HepG2 (cell line): ENCODE data around the gene MYO3B. TPM values are rescaled to one million over a fixed set of nuclear protein-coding genes. Genes with fewer than 3 reads are reported as not detected.

ENCODE experiments used
- ATAC-seq: fragments of 200-7000 bp; cut with Tn5 transposase; 3 replicates; pipeline ENCODE4 v1.9.1; 2020; ENCODE audit warnings: mild to moderate bottlenecking, moderate library complexity
- BruUV-seq: library from RNA; stranded (reverse); fragments of 400-500 nt; replicated peaks from 2 replicates; lab custom pipeline; 2021; lab: Mats Ljungman, UMichigan
- CTCF ChIA-PET: fragments of 300-600 bp; formaldehyde crosslinking; extraction: SDS; loops from one replicate; lab custom pipeline; 2021; ENCODE audit warnings: low total read pairs, inconsistent platforms, low intra/inter-chr PET ratio; lab: Yijun Ruan, JAX
- POLR2A ChIA-PET: fragments of 350-600 bp; sonication (Branson Sonifier 250); formaldehyde crosslinking; loops from one replicate; lab custom pipeline; 2020; ENCODE audit warnings: antibody characterized with exemption, inconsistent platforms; lab: Yijun Ruan, JAX
- DNase-seq: peaks from one replicate; pipeline ENCODE4 v3.0.0-alpha.2; 2015; ENCODE audit warnings: low spot score
- FAIRE-seq: peaks from 3 replicates; lab custom pipeline; 2011; peaks lifted over from hg19 to GRCh38; lab: Jason Lieb, UNC
- H2AFZ ChIP-seq: one replicate; pipeline ENCODE4 v1.6.1; 2011; ENCODE audit warnings: low read length, inconsistent platforms
- H3K27ac ChIP-seq: fragments of 300-600 bp; 3 replicates; pipeline ENCODE4 v1.8.0; 2011; ENCODE audit warnings: mixed run types, mild to moderate bottlenecking, mixed read lengths, low read length, inconsistent platforms; ENCODE audit not compliant: insufficient read depth; ENCODE audit errors: extremely low read length
- H3K27me3 ChIP-seq, 2 experiments: fragments of 200-600 bp in 1 of 2; 2 replicates in 1 of 2; 3 replicates in 1 of 2; pipeline versions ENCODE4 v1.6.0 to v1.8.0; 2011; ENCODE audit warnings: low read length in 2 of 2, mild to moderate bottlenecking in 2 of 2, moderate library complexity in 2 of 2, inconsistent platforms in 1 of 2; ENCODE audit not compliant: insufficient read depth in 2 of 2, control insufficient read depth in 1 of 2
- H3K36me3 ChIP-seq, 2 experiments: fragments of 200-600 bp in 1 of 2; replicated peaks in 1 of 2; 2 replicates in 1 of 2; 3 replicates in 1 of 2; pipeline versions ENCODE4 v1.5.1 to v1.8.0; 2011; ENCODE audit warnings: low read length in 2 of 2, inconsistent platforms in 1 of 2; ENCODE audit not compliant: insufficient read depth in 2 of 2, control insufficient read depth in 1 of 2
- H3K4me1 ChIP-seq: 2 replicates; pipeline ENCODE4 v1.5.1; 2012; ENCODE audit warnings: low read length, inconsistent platforms; ENCODE audit not compliant: insufficient read depth
- H3K4me2 ChIP-seq: 2 replicates; pipeline ENCODE4 v1.6.0; 2011; ENCODE audit warnings: low read depth, low read length, inconsistent platforms
- H3K4me3 ChIP-seq, 3 experiments: fragments of 200-600 bp in 1 of 3; sonication (generic), shearing (Covaris generic) in 1 of 3; replicated peaks in 1 of 3; 2 replicates each; pipeline ENCODE4 v1.5.1; 2011 to 2016; ENCODE audit warnings: low read length in 3 of 3, inconsistent platforms in 2 of 3, low read depth in 2 of 3, mild to moderate bottlenecking in 2 of 3, control low read depth in 1 of 3, mixed read lengths in 1 of 3; ENCODE audit not compliant: insufficient read depth in 1 of 3
- H3K79me2 ChIP-seq: one replicate; pipeline ENCODE4 v1.6.1; 2011; ENCODE audit warnings: low read length, inconsistent platforms; ENCODE audit not compliant: insufficient read depth
- H3K9ac ChIP-seq: 2 replicates; pipeline ENCODE4 v1.6.0; 2011; ENCODE audit warnings: mild to moderate bottlenecking, low read depth, low read length, inconsistent platforms; ENCODE audit not compliant: insufficient read depth
- H3K9me3 ChIP-seq: 2 replicates; pipeline ENCODE4 v1.5.1; 2012; ENCODE audit warnings: mild to moderate bottlenecking, low read length
- H4K20me1 ChIP-seq: 2 replicates; pipeline ENCODE4 v1.6.0; 2011; ENCODE audit warnings: inconsistent platforms, mild to moderate bottlenecking, low read length, moderate library complexity; ENCODE audit not compliant: insufficient read depth
- ATF3 ChIP-seq: sonication (generic); formaldehyde crosslinking; IDR thresholded peaks from 2 replicates; pipeline ENCODE4 v1.4.0; 2020; ENCODE audit warnings: missing genetic modification reagents
- CENPT ChIP-seq: sonication (generic); formaldehyde crosslinking; IDR thresholded peaks from 2 replicates; pipeline ENCODE4 v1.8.0; 2022; ENCODE audit warnings: low read depth, mild to moderate bottlenecking, moderate library complexity, missing genetic modification reagents
- MAFF ChIP-seq: IDR thresholded peaks from 2 replicates; pipeline ENCODE4 v1.6.1; 2011; ENCODE audit warnings: low read depth, low read length, improper control_type of control experiment
- MAFK ChIP-seq, 2 experiments: IDR thresholded peaks in 1 of 2; conservative IDR thresholded peaks in 1 of 2; 2 replicates each; pipeline ENCODE4 v1.6.1; 2011; ENCODE audit warnings: improper control_type of control experiment in 2 of 2, low read length in 2 of 2
- ZNF83 ChIP-seq: sonication (generic); formaldehyde crosslinking; IDR thresholded peaks from 2 replicates; pipeline ENCODE4 v1.4.0; 2020; ENCODE audit warnings: missing genetic modification reagents, mild to moderate bottlenecking, borderline replicate concordance
- WGBS: methylation state at CpG from one replicate; pipeline ENCODE4 v1.1.6; 2017; ENCODE audit warnings: low lambda C conversion rate; 5-methylcytosine and 5-hydroxymethylcytosine counted together
- in situ Hi-C: cut with HindIII; loops from 2 replicates; pipeline ENCODE4 v1.10.0; 2017; ENCODE audit warnings: low pct_unique_long_range_greater_than_20kb; ENCODE audit not compliant: extremely low pct_ligation_motif_present
- intact Hi-C: fragments of 100-400 bp; cut with micrococcal nuclease; formaldehyde crosslinking; loops from one replicate; pipeline ENCODE4 v1.10.0; 2022; ENCODE audit not compliant: unreplicated experiment
- polyA plus RNA-seq, 8 experiments: library from polyadenylated mRNA; depleted of rRNA in 3 of 8; stranded (reverse) in 7 of 8; unstranded in 1 of 8; fragments of >200 nt; fragmentation: Illumina TruSeq in 4 of 8; extraction: Trizol in 4 of 8; gene quantifications; 2 replicates each; pipeline versions ENCODE4 v1.2.1 to v1.2.3, GENCODE V29; 2011 to 2016; ENCODE audit warnings: low read depth in 4 of 8, missing spikeins in 1 of 8, mixed read lengths in 1 of 8; ENCODE audit not compliant: insufficient read depth in 1 of 8
- total RNA-seq, 5 experiments: library from RNA; depleted of rRNA; stranded (reverse); fragments of >200 nt; fragmentation: Illumina TruSeq; extraction: Trizol; gene quantifications; 2 replicates each; pipeline ENCODE4 v1.2.3, GENCODE V29; 2016; ENCODE audit warnings: low read depth in 1 of 5
- TF ChIP-seq, protein P1 (sequence below): IDR thresholded peaks from 2 replicates; pipeline ENCODE4 v1.6.1; 2016; ENCODE audit warnings: mild to moderate bottlenecking
- TF ChIP-seq, protein P2 (sequence below): sonication (generic); formaldehyde crosslinking; IDR thresholded peaks from 2 replicates; pipeline ENCODE4 v1.4.0; 2020; ENCODE audit warnings: mild to moderate bottlenecking, low read depth, missing genetic modification reagents

MYO3B gene
- total and polyA plus RNA-seq, 2 of the 13 experiments (the other 11 are each of a cell fraction or from before 2014, with no cell fraction given): 0.01 TPM; not detected in 1

DNA sequence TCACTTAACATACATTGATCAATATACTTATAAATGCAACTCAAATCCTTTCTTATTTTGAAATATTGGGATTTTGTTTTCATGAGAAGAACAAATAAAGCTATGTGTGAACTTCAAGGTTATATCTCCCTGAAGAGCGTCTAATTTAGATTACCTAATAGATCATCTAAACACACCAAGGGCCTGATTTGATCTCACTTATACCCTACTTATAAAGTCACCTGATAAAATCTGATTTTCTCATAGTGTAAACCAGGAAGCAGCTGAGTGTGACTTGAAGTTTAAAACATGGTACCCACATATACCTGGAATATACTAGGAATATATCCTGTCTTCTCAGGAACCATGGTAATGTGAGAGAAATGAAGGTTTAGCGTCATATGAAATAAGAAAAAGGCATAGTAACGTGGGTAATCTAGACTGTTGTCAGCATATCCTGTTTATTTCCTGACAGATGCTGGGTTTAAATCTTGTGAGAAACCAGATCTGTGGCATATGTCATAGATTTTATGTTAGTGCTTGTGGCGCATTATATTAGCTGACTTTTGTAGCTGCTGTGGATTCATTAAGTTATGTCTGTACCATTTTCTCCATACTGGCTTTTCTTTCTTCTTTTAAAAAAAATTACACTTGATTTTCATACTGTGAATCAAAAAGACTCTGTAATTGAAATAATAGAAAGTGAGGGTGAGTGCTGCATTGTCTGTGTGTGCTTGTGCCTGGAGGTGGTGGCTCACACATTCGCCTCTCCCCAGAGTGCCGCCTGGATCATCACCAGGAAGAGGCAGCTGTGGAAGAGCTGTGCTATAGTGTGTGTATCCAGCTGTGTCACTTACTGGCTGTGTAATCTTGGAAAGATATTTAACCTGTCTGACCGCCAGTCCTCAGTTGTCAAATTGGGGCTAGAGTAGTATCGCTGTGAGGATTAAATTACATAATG, 164.0 kb downstream of the MYO3B start (continued):
- TF ChIP-seq, protein P1, sequence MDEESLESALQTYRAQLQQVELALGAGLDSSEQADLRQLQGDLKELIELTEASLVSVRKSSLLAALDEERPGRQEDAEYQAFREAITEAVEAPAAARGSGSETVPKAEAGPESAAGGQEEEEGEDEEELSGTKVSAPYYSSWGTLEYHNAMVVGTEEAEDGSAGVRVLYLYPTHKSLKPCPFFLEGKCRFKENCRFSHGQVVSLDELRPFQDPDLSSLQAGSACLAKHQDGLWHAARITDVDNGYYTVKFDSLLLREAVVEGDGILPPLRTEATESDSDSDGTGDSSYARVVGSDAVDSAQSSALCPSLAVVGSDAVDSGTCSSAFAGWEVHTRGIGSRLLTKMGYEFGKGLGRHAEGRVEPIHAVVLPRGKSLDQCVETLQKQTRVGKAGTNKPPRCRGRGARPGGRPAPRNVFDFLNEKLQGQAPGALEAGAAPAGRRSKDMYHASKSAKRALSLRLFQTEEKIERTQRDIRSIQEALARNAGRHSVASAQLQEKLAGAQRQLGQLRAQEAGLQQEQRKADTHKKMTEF (CRISPR knock-in tag): no peak
- no peak for TF ChIP-seq ZNF83 (CRISPR knock-in tag)
- TF ChIP-seq ATF3: no peak
- TF ChIP-seq CENPT (CRISPR knock-in tag): no peak

DNA sequence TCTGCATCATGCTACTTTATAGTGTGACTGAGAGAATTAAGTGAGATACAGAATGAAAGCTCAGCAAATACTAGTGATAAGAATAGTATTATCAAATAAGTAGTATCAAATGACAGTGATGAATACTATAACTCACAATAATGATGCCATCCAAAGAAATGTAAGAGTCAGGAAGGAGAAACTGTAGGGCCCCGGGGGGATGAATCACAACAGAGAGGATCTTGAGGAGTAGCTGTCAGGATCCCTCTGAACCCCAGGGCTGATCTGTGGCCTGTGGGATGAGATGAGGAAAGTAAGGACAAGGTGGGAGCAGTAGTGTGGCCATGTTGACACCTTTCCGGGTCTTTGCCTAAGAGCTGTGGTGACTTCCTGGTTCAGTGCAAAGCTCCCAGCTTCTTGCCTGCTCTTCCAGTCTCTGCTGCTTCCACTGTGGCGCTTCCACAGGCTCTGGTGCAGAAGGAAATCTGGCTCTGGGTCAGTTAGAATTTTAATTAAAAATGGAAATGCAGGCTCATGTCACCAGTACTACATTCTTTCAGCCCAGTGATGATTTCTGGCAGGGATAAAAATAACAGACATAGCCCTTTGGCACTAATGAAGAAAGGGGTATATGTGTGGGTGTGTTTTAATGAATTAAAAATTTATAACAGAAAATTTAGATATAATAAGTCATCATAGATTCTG, 166.9 kb downstream of the MYO3B start:
- CTCF ChIA-PET: no interaction called here
- BruUV-seq: no TSS peak

More for the DNA sequence above, 166.9 kb downstream of the MYO3B start:
- WGBS: 15% methylated on average over 3 of the region's 3 CpGs
- DNase-seq (no peak), FAIRE-seq (no peak), ATAC-seq (no peak)
- no peaks in the 10 kb centered on the region for H3K36me3 ChIP-seq
- TF ChIP-seq MAFF (peak; percentile 40; the same call in 1 of the 2 replicates), MAFK (conservative IDR thresholded peaks at IDR 0.05 in 1 of 2, IDR thresholded peaks at IDR 0.05 in 1 of 2; ENCODE audit: low read length in 2 of 2) (peak; percentile 31 to 65; a peak in 3 of 4 replicates)
- TF ChIP-seq, protein P2, sequence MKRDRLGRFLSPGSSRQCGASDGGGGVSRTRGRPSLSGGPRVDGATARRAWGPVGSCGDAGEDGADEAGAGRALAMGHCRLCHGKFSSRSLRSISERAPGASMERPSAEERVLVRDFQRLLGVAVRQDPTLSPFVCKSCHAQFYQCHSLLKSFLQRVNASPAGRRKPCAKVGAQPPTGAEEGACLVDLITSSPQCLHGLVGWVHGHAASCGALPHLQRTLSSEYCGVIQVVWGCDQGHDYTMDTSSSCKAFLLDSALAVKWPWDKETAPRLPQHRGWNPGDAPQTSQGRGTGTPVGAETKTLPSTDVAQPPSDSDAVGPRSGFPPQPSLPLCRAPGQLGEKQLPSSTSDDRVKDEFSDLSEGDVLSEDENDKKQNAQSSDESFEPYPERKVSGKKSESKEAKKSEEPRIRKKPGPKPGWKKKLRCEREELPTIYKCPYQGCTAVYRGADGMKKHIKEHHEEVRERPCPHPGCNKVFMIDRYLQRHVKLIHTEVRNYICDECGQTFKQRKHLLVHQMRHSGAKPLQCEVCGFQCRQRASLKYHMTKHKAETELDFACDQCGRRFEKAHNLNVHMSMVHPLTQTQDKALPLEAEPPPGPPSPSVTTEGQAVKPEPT (CRISPR knock-in tag): no peak
- H3K4me3 ChIP-seq: no peak overlapping the region
- in situ Hi-C loops: no loop called here
- H3K9me3 ChIP-seq: no peaks in the 10 kb centered on the region
- H3K4me1 ChIP-seq: no peaks in the 10 kb centered on the region
- intact Hi-C loops: no loop called here
- no peak overlapping the region for H3K4me2 ChIP-seq
- POLR2A ChIA-PET: no interaction called here
- H3K27me3 ChIP-seq: peaks cover 0 to 13% of the 10 kb centered on the region in 2 experiments; a peak in 2 of 5 replicates
- H3K27ac ChIP-seq: no peak overlapping the region
- no peak overlapping the region for H3K9ac ChIP-seq
- H4K20me1 ChIP-seq: no peaks in the 10 kb centered on the region
- H2AFZ ChIP-seq: no peak overlapping the region
- no peaks in the 10 kb centered on the region for H3K79me2 ChIP-seq
